Prostate gland (tissue), 2 donors: Measurements from ENCODE around the gene ANKRD10.

Experiments
- POLR2A ChIP-seq: fragments of 450-650 bp; IDR thresholded peaks from one replicate; pipeline ENCODE4 v1.6.1; 2016; ENCODE audit warnings: antibody characterized with exemption, mild to moderate bottlenecking
- POLR2AphosphoS5 ChIP-seq: sonication (generic); formaldehyde crosslinking; IDR thresholded peaks from one replicate; pipeline ENCODE4 v1.6.1; 2017; ENCODE audit warnings: antibody characterized with exemption
- TF ChIP-seq, protein P1 (sequence below), 4 experiments: fragments of 200-600 bp in 2 of 4; fragments of 450-650 bp in 2 of 4; sonication (generic) in 2 of 4; IDR thresholded peaks; 1 replicate in 3 of 4; 2 replicates in 1 of 4; pipeline ENCODE4 v1.5.1; 2016 to 2019; ENCODE audit warnings: antibody characterized with exemption in 4 of 4, mild to moderate bottlenecking in 2 of 4, moderate library complexity in 2 of 4

DNA sequence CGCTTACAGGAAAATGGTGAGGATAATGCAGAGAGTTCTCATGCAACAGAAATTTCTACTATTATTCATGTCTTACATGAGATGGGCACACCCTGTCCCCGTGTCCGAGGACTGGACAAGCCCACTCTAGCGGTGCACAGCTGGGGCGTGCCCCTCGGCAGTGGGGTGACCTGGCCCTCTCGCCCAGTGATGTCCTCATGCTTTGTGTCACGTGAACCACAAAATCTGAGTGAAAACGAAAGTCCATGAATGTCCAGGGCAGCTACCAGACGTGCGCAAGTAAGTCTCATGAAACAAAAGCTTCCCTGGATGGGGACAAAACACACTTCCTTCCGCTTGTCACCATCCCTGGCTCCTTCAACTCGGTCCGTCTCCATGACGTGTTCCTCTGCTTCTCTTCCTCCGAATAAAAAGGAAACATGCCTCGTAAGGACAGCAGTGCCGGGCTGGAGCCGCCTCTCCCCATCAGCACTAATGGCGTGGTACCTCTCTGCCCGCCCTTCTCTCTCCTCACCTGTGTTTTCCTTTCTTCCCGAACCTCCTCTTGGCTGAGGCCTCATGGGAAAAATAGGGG is 45.6 kb downstream of the ANKRD10 start:
- TF ChIP-seq, protein P1, sequence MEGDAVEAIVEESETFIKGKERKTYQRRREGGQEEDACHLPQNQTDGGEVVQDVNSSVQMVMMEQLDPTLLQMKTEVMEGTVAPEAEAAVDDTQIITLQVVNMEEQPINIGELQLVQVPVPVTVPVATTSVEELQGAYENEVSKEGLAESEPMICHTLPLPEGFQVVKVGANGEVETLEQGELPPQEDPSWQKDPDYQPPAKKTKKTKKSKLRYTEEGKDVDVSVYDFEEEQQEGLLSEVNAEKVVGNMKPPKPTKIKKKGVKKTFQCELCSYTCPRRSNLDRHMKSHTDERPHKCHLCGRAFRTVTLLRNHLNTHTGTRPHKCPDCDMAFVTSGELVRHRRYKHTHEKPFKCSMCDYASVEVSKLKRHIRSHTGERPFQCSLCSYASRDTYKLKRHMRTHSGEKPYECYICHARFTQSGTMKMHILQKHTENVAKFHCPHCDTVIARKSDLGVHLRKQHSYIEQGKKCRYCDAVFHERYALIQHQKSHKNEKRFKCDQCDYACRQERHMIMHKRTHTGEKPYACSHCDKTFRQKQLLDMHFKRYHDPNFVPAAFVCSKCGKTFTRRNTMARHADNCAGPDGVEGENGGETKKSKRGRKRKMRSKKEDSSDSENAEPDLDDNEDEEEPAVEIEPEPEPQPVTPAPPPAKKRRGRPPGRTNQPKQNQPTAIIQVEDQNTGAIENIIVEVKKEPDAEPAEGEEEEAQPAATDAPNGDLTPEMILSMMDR (IDR thresholded peaks at IDR 0.05): no peak
- TF ChIP-seq POLR2A (no peak), POLR2AphosphoS5 (no peak)
